ENCODE data around the gene COL27A1. TPM values are rescaled to one million over a fixed set of nuclear protein-coding genes. Genes with fewer than 3 reads are reported as not detected.

COL27A1 gene
- total and polyA plus RNA-seq, 2 experiments from 2014 or later: 10.5 to 18.0 TPM

DNA sequence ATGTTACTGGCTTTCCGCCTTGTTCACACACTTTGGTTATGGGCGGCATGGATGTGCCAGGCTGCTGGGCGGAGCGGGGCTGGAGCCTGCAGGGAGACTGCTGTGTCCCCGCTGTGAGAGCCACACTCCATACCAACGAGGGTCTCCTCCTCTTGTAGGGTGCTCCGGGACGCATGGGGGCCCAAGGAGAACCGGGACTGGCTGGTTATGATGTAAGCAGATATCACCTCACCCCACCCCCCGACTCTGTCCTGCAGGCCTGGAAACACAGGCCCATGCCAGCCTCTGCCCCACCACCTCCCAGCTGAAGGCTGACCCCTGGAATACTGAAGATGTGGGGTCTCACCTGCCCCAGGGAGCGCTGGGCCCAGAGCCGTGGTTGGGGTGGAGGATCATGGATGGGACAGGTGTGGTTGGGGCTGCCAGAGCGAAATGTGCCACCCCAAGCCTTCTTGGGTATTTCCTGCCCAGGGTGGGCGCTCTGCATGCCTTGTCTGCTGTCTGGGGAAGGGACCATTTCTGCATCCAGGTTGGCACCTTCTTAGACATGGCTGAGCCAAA, 128.3 kb downstream of the COL27A1 start (continued):
- TF ChIP-seq, protein P1, sequence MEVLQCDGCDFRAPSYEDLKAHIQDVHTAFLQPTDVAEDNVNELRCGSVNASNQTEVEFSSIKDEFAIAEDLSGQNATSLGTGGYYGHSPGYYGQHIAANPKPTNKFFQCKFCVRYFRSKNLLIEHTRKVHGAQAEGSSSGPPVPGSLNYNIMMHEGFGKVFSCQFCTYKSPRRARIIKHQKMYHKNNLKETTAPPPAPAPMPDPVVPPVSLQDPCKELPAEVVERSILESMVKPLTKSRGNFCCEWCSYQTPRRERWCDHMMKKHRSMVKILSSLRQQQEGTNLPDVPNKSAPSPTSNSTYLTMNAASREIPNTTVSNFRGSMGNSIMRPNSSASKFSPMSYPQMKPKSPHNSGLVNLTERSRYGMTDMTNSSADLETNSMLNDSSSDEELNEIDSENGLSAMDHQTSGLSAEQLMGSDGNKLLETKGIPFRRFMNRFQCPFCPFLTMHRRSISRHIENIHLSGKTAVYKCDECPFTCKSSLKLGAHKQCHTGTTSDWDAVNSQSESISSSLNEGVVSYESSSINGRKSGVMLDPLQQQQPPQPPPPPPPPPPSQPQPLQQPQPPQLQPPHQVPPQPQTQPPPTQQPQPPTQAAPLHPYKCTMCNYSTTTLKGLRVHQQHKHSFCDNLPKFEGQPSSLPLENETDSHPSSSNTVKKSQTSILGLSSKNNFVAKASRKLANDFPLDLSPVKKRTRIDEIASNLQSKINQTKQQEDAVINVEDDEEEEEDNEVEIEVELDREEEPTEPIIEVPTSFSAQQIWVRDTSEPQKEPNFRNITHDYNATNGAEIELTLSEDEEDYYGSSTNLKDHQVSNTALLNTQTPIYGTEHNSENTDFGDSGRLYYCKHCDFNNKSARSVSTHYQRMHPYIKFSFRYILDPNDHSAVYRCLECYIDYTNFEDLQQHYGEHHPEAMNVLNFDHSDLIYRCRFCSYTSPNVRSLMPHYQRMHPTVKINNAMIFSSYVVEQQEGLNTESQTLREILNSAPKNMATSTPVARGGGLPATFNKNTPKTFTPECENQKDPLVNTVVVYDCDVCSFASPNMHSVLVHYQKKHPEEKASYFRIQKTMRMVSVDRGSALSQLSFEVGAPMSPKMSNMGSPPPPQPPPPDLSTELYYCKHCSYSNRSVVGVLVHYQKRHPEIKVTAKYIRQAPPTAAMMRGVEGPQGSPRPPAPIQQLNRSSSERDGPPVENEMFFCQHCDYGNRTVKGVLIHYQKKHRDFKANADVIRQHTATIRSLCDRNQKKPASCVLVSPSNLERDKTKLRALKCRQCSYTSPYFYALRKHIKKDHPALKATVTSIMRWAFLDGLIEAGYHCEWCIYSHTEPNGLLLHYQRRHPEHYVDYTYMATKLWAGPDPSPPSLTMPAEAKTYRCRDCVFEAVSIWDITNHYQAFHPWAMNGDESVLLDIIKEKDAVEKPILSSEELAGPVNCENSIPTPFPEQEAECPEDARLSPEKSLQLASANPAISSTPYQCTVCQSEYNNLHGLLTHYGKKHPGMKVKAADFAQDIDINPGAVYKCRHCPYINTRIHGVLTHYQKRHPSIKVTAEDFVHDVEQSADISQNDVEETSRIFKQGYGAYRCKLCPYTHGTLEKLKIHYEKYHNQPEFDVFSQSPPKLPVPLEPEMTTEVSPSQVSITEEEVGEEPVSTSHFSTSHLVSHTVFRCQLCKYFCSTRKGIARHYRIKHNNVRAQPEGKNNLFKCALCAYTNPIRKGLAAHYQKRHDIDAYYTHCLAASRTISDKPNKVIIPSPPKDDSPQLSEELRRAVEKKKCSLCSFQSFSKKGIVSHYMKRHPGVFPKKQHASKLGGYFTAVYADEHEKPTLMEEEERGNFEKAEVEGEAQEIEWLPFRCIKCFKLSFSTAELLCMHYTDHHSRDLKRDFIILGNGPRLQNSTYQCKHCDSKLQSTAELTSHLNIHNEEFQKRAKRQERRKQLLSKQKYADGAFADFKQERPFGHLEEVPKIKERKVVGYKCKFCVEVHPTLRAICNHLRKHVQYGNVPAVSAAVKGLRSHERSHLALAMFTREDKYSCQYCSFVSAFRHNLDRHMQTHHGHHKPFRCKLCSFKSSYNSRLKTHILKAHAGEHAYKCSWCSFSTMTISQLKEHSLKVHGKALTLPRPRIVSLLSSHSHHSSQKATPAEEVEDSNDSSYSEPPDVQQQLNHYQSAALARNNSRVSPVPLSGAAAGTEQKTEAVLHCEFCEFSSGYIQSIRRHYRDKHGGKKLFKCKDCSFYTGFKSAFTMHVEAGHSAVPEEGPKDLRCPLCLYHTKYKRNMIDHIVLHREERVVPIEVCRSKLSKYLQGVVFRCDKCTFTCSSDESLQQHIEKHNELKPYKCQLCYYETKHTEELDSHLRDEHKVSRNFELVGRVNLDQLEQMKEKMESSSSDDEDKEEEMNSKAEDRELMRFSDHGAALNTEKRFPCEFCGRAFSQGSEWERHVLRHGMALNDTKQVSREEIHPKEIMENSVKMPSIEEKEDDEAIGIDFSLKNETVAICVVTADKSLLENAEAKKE (CRISPR knock-in tag; IDR thresholded peaks at IDR 0.05): no peak
- TF ChIP-seq POLR2AphosphoS5 (IDR thresholded peaks at IDR 0.05; ENCODE audit: low read depth) (no peak), ZNF114 (CRISPR knock-in tag; IDR thresholded peaks at IDR 0.05) (no peak), CREB1 (CRISPR knock-in tag; IDR thresholded peaks at IDR 0.05; ENCODE audit: low read depth) (no peak), ZNF331 (CRISPR knock-in tag; IDR thresholded peaks at IDR 0.05; ENCODE audit: low read depth) (no peak), ETS1 (IDR thresholded peaks at IDR 0.05) (no peak), JUNB (IDR thresholded peaks at IDR 0.05; ENCODE audit: unreplicated experiment) (no peak), STAT1 (IDR thresholded peaks at IDR 0.05; ENCODE audit: unreplicated experiment) (no peak), EZH2 (IDR thresholded peaks at IDR 0.05; ENCODE audit: low read depth, unreplicated experiment) (no peak)
- TF ChIP-seq, protein P2, sequence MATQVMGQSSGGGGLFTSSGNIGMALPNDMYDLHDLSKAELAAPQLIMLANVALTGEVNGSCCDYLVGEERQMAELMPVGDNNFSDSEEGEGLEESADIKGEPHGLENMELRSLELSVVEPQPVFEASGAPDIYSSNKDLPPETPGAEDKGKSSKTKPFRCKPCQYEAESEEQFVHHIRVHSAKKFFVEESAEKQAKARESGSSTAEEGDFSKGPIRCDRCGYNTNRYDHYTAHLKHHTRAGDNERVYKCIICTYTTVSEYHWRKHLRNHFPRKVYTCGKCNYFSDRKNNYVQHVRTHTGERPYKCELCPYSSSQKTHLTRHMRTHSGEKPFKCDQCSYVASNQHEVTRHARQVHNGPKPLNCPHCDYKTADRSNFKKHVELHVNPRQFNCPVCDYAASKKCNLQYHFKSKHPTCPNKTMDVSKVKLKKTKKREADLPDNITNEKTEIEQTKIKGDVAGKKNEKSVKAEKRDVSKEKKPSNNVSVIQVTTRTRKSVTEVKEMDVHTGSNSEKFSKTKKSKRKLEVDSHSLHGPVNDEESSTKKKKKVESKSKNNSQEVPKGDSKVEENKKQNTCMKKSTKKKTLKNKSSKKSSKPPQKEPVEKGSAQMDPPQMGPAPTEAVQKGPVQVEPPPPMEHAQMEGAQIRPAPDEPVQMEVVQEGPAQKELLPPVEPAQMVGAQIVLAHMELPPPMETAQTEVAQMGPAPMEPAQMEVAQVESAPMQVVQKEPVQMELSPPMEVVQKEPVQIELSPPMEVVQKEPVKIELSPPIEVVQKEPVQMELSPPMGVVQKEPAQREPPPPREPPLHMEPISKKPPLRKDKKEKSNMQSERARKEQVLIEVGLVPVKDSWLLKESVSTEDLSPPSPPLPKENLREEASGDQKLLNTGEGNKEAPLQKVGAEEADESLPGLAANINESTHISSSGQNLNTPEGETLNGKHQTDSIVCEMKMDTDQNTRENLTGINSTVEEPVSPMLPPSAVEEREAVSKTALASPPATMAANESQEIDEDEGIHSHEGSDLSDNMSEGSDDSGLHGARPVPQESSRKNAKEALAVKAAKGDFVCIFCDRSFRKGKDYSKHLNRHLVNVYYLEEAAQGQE (IDR thresholded peaks at IDR 0.05; ENCODE audit: unreplicated experiment): no peak

Data from GM23338 (cell line).